Gastrocnemius medialis (tissue), 4 donors: ENCODE results near the gene ABHD10.

Experiments used
- POLR2A ChIP-seq, 2 donors: fragments of 450-650 bp; IDR thresholded peaks; one replicate each; pipeline ENCODE4 v1.6.1; 2017; ENCODE audit warnings: antibody characterized with exemption in 2 of 2, mild to moderate bottlenecking in 2 of 2, moderate library complexity in 2 of 2
- TF ChIP-seq, protein P1 (sequence below), 5 experiments: fragments of 450-650 bp in 3 of 5; fragments of 200-600 bp in 2 of 5; sonication (generic) in 2 of 5; IDR thresholded peaks in 4 of 5; conservative IDR thresholded peaks in 1 of 5; 1 replicate in 4 of 5; 2 replicates in 1 of 5; pipeline ENCODE4 v1.5.1; 2016 to 2019; ENCODE audit warnings: antibody characterized with exemption in 5 of 5, mild to moderate bottlenecking in 3 of 5, moderate library complexity in 3 of 5

DNA sequence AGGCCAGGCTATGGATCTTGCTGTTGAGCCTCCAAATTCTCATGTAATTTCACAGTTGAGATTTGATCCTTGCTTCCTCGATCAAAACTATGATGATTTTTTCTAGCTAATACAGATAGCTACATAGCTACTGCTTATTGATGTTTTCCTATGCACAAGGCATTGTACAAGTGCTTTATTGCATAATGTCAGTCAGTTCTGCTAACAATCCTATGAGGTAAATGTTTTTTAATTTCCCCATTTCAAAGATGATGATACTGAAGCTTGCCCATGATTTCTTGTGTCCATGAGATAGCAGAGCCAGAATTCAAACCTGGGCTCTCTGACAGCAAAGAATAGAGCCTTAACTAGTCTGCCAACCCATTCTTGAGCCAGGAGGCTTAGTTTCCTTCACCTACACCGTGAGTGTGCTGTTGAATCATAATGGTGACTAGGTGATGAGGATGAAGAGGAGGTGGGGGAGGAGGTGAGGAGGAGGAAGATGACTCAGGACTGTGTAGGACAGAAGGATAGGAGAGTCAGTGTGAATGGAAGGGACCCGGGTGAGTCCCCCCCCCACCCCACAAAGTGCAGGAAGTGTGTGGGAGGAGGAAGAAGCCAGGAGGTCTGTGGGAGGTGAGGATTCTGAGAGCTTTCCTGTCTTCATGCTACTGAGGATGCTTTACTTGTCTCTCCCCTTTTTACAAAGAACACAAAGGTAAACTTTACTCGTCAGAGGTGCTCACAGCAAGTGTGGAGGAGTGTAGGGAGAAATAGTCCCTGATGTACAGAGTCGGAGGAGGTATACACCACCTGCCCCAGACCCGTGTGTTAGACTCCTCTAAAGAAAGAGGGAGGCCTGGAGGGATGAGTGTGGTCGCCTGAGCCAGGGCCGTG, 23.5 kb downstream of the ABHD10 start:
- TF ChIP-seq, protein P1, sequence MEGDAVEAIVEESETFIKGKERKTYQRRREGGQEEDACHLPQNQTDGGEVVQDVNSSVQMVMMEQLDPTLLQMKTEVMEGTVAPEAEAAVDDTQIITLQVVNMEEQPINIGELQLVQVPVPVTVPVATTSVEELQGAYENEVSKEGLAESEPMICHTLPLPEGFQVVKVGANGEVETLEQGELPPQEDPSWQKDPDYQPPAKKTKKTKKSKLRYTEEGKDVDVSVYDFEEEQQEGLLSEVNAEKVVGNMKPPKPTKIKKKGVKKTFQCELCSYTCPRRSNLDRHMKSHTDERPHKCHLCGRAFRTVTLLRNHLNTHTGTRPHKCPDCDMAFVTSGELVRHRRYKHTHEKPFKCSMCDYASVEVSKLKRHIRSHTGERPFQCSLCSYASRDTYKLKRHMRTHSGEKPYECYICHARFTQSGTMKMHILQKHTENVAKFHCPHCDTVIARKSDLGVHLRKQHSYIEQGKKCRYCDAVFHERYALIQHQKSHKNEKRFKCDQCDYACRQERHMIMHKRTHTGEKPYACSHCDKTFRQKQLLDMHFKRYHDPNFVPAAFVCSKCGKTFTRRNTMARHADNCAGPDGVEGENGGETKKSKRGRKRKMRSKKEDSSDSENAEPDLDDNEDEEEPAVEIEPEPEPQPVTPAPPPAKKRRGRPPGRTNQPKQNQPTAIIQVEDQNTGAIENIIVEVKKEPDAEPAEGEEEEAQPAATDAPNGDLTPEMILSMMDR (IDR thresholded peaks at IDR 0.05 in 4 of 5, conservative IDR thresholded peaks at IDR 0.05 in 1 of 5), result no peak
- no peak for TF ChIP-seq POLR2A (IDR thresholded peaks at IDR 0.05)
